ENCODE results near the gene PKNOX2.

PKNOX2 gene

DNA sequence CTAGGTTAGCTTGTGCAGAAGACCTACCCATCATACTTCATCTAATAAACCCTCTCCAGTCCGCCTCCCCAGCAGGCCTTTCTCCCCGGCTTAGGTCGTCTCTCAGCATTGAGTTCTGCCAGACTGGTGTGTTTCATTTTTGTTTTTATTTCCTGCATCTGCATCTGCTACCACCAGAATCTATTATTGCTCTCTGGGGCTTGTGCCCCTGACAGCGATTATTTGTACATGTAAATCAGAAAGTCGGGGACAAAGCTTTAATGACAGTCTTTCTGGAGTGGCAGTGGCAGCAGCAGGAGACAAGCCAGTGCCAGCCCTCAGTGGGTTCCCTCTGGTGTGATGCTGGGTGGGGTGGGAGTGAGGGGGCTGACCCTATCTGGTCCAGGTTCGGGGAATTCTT lies 127.5 kb downstream of the PKNOX2 start:
- H3K4me3 Mint-ChIP-seq = no peak overlapping the region
- no peak overlapping the region for H3K27ac Mint-ChIP-seq
- no peak for ATAC-seq
- no peak for DNase-seq
- no peaks in the 10 kb centered on the region for H3K9me3 Mint-ChIP-seq
- H3K4me1 Mint-ChIP-seq = no peaks in the 10 kb centered on the region
- H3K27me3 Mint-ChIP-seq = peaks cover 13% of the 10 kb centered on the region
- H3K36me3 Mint-ChIP-seq (ENCODE audit: low read depth) = no peaks in the 10 kb centered on the region

DNA sequence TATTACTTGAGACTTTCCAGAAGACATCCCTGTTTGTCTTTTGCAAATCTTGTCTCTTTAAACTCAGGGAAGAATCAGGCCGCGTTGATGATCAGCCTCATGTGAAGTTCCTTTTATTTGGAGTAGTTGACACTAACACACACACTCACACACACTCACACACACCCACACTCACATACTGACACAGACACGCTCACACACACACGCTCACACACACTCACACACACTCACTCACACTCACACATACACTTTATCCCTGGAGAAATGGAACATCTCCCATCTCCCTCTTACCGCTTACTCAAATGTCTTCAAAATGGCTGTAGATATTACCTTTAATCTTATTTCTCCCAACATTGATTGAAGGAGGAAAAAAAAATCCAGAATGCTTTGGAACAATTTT lies 129.0 kb downstream of the PKNOX2 start:
- Mint-ChIP-seq H3K4me1 (no peaks in the 10 kb centered on the region), H3K27ac (no peak overlapping the region), H3K36me3 (ENCODE audit: low read depth) (no peaks in the 10 kb centered on the region), H3K9me3 (no peaks in the 10 kb centered on the region), H3K4me3 (no peak overlapping the region), H3K27me3 (peaks cover 13% of the 10 kb centered on the region)
- no peak for ATAC-seq
- DNase-seq = no peak

DNA sequence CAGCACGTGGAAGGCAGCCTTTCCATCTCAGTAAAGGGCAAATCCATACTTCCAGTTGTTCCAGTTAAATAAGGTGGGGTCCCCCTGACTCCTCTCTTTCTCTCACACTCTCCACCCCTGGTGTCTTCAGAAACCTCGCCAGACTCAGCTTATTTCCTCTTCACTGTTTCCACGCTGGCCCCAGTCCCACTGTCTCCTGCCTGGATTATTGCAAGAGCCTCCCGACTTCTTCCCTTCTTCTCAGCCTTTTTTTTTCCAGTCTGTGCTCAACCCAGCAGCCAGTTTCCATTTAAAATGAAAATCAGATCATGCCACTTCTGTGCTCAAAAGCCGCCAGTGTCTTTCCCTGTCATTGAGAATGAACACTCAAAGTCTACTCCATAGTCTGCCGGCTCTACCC lies 131.4 kb downstream of the PKNOX2 start:
- no peaks in the 10 kb centered on the region for H3K36me3 Mint-ChIP-seq (ENCODE audit: low read depth)
- ATAC-seq (no peak), DNase-seq (no peak)
- H3K4me1 Mint-ChIP-seq = no peaks in the 10 kb centered on the region
- no peak overlapping the region for H3K27ac Mint-ChIP-seq
- no peak overlapping the region for H3K4me3 Mint-ChIP-seq
- no peaks in the 10 kb centered on the region for H3K9me3 Mint-ChIP-seq
- H3K27me3 Mint-ChIP-seq = peaks cover 7% of the 10 kb centered on the region

DNA sequence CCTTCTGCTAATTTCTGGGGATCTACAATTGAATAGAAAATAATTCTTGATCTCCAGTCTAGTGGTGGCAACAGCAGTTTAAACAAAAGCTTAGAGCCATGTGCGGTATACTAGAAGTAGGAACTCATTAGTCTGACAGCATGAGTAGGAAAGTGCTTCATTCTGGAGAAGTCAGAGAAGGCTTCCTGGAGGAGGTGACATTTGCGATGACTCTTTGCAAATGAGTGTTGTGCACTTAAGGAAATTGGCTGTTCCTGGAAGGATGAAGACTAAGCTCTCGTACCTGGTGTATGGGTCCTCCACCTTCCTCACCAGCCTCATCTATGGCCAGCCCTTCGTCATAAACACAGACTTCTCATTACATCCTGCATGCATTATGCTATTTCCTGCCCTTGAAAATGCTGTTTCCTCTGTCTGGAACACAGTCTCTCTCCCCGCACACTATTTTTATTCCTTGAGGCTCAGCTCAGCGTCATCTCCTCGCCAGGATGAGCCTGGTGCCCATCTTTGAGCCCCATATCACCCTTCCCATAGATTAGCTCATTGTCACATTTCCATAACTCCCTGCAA lies 132.9 kb downstream of the PKNOX2 start:
- H3K27me3 Mint-ChIP-seq = peaks cover 7% of the 10 kb centered on the region
- no peaks in the 10 kb centered on the region for H3K36me3 Mint-ChIP-seq (ENCODE audit: low read depth)
- ATAC-seq = no peak
- DNase-seq = no peak
- H3K4me1 Mint-ChIP-seq = no peaks in the 10 kb centered on the region
- no peaks in the 10 kb centered on the region for H3K9me3 Mint-ChIP-seq
- H3K27ac Mint-ChIP-seq = no peak overlapping the region
- H3K4me3 Mint-ChIP-seq = no peak overlapping the region

DNA sequence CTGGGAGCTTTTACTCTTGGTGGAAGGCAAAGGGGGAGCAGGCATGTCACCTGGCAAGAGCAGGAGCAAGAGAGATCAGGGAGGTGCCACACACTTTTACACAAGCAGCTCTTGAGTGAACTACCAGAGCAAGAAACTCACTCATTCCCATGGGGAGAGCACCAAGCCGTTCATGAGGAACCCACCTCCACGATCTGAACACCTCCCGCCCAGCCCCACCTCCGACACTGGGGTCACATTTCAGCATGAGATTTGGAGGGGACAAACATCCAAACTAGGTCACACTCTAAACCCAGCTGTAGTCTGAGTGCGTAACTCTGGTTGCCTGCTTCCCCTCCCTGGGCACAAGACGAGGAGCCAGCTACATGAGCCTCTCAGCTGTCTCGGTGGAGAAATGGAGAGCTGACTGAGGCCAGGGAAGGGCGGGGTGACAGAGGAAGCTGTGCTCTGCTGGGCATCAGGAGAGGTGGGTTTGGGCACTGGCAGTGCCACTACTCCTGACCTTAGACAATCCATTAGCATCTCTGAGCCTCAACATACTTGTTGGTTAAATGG lies 134.6 kb downstream of the PKNOX2 start:
- H3K4me3 Mint-ChIP-seq = no peak overlapping the region
- H3K27ac Mint-ChIP-seq = no peak overlapping the region
- H3K36me3 Mint-ChIP-seq (ENCODE audit: low read depth) = no peaks in the 10 kb centered on the region
- H3K9me3 Mint-ChIP-seq = no peaks in the 10 kb centered on the region
- no peaks in the 10 kb centered on the region for H3K4me1 Mint-ChIP-seq
- no peak for ATAC-seq
- no peak for DNase-seq
- peaks cover 5% of the 10 kb centered on the region for H3K27me3 Mint-ChIP-seq

DNA sequence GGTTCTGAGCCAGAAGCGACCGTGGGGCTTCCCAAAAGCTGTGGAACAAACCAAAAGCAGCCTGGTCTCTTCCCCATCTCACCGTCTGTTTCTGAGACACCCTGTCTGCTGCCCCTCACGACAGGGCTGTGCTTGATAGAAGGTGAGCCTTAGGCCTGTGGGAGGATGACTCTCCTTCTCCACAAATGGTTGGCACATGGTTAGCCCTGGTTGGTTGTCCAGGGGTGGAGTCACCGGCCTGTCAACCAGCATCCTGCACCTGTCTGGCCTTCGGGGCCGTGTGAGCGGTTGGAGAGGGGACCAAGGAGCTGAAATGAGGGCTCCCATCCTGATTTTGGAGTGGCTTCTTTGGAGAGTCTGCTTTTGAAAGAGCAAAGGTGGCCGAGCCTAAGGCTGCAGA lies 135.3 kb downstream of the PKNOX2 start:
- DNase-seq (no peak), ATAC-seq (no peak)
- no peak overlapping the region for H3K27ac Mint-ChIP-seq
- no peak overlapping the region for H3K4me3 Mint-ChIP-seq
- H3K4me1 Mint-ChIP-seq = no peaks in the 10 kb centered on the region
- H3K27me3 Mint-ChIP-seq = peaks cover 5% of the 10 kb centered on the region
- no peaks in the 10 kb centered on the region for H3K36me3 Mint-ChIP-seq (ENCODE audit: low read depth)
- no peaks in the 10 kb centered on the region for H3K9me3 Mint-ChIP-seq

DNA sequence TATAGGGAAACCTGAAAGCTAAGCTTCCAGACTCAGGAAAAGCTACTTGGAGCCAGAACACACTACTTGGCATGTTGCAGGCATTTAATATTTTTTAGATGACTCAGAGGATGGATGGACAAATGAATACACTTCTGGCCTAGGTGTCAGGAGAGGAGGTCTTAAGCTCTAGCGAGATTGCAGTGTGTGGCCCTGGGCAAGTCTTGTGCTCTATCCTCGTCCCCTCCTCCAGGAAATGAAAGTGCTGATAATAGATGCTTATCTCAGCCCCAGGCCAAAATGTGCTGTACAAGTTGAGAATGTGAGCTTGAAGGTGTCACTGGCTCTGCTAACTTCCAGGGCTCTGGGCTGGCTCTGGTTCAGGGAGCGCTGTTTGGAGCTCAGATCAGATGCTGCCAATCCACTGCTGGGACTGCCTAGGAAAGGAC lies 136.3 kb downstream of the PKNOX2 start:
- DNase-seq (no peak), ATAC-seq (no peak)
- no peak overlapping the region for H3K27ac Mint-ChIP-seq
- H3K4me1 Mint-ChIP-seq = no peaks in the 10 kb centered on the region
- H3K36me3 Mint-ChIP-seq (ENCODE audit: low read depth) = no peaks in the 10 kb centered on the region
- H3K4me3 Mint-ChIP-seq = no peak overlapping the region
- H3K9me3 Mint-ChIP-seq = no peaks in the 10 kb centered on the region
- H3K27me3 Mint-ChIP-seq = peaks cover 5% of the 10 kb centered on the region

DNA sequence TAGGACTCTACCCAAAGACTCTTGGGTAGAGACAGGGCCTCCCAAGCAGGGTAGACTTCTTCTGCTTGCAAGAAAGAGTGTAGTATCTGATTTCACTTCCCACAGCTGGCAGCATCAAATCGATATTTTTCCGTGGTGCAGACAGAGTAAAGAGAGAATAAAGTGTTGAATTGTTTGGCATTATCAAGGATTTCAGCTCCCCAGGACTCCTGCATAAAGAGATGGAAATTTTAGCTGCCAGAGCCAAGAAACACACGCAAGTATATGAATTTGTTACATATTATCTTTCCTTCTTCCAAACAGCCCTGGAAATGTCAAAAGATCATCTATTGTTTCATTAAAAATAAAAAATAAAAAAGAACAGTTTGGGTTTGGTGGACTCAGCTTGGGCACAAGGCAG lies 136.8 kb downstream of the PKNOX2 start:
- no peaks in the 10 kb centered on the region for H3K4me1 Mint-ChIP-seq
- DNase-seq = no peak
- H3K9me3 Mint-ChIP-seq = no peaks in the 10 kb centered on the region
- H3K36me3 Mint-ChIP-seq (ENCODE audit: low read depth) = no peaks in the 10 kb centered on the region
- H3K27ac Mint-ChIP-seq = no peak overlapping the region
- no peak for ATAC-seq
- H3K4me3 Mint-ChIP-seq = no peak overlapping the region
- peaks cover under 1% of the 10 kb centered on the region for H3K27me3 Mint-ChIP-seq

DNA sequence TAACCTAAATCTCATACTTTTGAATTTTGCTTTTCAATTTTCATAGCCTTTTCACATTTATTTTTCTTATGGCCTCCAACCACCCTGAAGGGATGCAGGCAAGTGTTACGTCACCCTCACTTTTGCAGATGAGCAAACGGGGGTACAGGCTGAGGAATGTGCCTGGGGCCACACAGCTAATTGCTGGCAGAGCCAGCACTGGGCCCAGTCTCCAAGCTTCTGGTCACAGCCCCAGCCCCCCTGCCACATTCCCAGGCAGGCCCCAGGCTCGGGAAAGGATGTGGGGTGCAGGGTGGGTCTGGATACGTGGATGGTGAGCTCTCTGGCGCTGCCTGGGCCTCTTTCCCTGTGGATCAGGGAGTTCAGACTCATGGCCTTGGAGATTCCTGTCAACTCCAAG lies 138.6 kb downstream of the PKNOX2 start:
- Mint-ChIP-seq H3K4me1 (no peaks in the 10 kb centered on the region), H3K36me3 (ENCODE audit: low read depth) (no peaks in the 10 kb centered on the region), H3K27me3 (peaks cover 3% of the 10 kb centered on the region), H3K27ac (no peak overlapping the region), H3K9me3 (no peaks in the 10 kb centered on the region), H3K4me3 (no peak overlapping the region)
- no peak for ATAC-seq
- no peak for DNase-seq

DNA sequence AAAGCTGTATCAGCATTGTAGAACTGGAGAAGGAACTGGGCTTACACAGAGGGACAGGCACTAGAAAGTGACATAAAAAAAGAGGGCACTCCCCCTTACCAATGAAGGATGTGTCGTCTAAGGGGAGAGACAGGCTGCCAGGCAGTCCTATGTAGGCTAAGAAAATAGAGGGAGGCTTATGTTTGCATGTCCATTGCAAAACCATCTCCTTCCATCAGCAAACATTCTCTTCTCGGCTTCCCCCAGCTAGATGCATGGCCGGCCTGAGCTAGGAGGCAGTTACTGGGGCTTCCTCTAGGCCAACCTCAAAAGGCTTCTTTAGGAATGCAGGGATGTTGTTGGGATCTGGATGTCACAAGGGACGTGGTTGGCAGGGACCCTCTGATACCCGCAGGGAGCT lies 139.1 kb downstream of the PKNOX2 start:
- Mint-ChIP-seq H3K27ac (no peak overlapping the region), H3K4me3 (no peak overlapping the region), H3K4me1 (no peaks in the 10 kb centered on the region), H3K27me3 (peaks cover 3% of the 10 kb centered on the region), H3K36me3 (ENCODE audit: low read depth) (no peaks in the 10 kb centered on the region), H3K9me3 (no peaks in the 10 kb centered on the region)
- ATAC-seq (no peak), DNase-seq (no peak)

DNA sequence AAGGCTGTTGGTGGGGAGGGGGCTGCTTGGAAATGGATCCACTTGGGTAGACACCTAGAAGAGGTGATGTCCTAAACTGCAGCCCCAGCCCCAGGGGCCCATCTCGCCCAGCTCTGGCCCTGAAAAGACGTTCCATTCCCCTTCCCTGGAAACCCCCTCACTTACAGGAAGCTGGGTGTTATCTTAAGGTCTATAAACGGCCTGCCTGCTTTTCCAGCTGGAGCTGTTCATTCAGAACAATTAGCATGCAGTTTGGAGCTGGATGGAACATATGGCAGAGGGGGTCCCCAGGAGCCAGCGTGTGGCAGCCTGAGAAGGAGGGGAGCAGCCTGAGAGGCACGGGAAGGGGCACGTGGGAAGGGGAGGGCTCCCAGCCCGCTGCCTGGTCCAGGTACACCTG lies 139.6 kb downstream of the PKNOX2 start:
- H3K27me3 Mint-ChIP-seq = peaks cover 7% of the 10 kb centered on the region
- H3K36me3 Mint-ChIP-seq (ENCODE audit: low read depth) = no peaks in the 10 kb centered on the region
- H3K27ac Mint-ChIP-seq = no peak overlapping the region
- ATAC-seq (no peak), DNase-seq (no peak)
- no peak overlapping the region for H3K4me3 Mint-ChIP-seq
- H3K4me1 Mint-ChIP-seq = no peaks in the 10 kb centered on the region
- H3K9me3 Mint-ChIP-seq = no peaks in the 10 kb centered on the region

DNA sequence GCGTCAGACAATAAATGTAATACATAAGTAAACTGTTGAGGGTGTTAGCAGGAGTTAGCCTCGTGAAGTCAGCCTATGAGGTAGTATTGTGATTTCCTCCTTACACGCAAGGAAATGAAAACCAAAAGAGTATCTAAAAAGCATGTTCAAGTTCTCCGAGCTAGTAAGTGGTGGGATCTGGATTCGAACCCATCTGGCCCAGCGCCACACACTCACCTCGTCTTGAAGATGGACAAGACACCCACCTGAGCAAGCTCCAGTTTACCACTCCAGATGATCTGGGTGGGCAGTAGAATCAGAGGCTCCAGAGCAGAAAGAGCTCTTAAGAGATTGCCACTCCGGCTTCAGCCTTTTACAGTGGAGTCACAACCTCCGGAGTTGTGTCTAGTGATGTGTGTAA lies 140.3 kb downstream of the PKNOX2 start:
- no peak for DNase-seq
- Mint-ChIP-seq H3K27ac (no peak overlapping the region), H3K4me1 (no peaks in the 10 kb centered on the region), H3K27me3 (peaks cover 10% of the 10 kb centered on the region), H3K4me3 (no peak overlapping the region), H3K9me3 (no peaks in the 10 kb centered on the region), H3K36me3 (ENCODE audit: low read depth) (no peaks in the 10 kb centered on the region)
- ATAC-seq = no peak

DNA sequence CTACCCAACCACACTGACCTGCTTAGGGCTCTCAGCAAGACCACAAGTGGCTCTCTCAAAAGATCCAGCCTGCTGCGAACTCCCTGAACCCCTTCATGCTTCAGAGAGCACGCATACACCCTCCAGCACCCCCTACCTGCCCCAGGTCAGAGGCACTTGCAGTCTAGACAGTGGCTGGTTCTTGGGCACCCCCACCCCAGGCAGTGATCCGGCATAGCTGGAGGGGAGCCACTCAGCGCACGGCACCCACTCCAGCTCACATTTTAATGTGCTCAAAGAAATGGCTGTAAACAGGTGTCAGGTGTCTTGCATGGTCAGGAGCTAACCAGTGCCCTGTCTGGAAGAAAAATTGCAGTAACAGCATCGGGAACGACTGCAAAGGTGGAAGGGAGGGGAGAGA lies 140.8 kb downstream of the PKNOX2 start:
- Mint-ChIP-seq H3K27ac (no peak overlapping the region), H3K9me3 (no peaks in the 10 kb centered on the region), H3K36me3 (ENCODE audit: low read depth) (no peaks in the 10 kb centered on the region), H3K4me1 (no peaks in the 10 kb centered on the region), H3K4me3 (no peak overlapping the region), H3K27me3 (peaks cover 10% of the 10 kb centered on the region)
- no peak for ATAC-seq
- no peak for DNase-seq

DNA sequence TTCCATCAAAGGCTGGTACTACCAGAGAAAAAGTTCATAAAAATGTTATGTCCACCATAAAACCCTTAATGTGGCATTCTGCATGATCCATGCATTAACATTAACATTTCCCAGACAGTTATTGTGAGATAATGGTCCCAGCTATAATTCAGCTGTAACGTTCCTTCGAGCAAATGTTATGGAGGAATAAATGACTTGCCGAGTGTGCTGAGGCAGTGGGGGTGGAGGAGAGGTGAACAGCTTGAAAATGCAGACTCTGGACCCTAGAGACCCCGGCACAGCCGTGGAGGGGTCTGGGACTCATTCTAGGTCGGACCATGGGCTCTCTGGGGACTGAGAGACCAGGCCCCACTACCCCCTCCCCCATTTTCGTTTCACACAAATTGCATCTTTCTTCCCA lies 141.9 kb downstream of the PKNOX2 start:
- Mint-ChIP-seq H3K9me3 (no peaks in the 10 kb centered on the region), H3K27ac (no peak overlapping the region), H3K27me3 (peaks cover 10% of the 10 kb centered on the region), H3K4me3 (no peak overlapping the region), H3K4me1 (no peaks in the 10 kb centered on the region), H3K36me3 (ENCODE audit: low read depth) (no peaks in the 10 kb centered on the region)
- ATAC-seq (no peak), DNase-seq (no peak)

DNA sequence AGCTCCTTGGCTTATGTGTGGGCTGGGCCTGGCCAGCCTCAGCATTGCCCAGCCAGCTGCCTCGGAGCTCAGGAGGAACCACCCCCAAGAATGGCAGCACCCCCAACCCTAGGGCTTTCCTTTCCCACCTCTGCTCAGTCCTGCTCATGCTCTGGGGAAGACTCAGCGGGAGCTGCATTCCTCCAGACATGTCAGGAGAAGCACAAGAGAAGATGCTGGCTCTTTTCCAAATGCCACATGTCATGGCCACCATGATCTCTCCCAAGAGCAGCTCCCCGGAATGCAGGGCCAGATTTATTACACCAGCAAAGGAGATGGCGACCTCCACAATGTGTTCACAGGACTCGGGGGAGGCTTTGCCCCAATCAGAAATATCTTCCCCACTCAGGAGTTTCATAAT lies 143.7 kb downstream of the PKNOX2 start:
- no peaks in the 10 kb centered on the region for H3K36me3 Mint-ChIP-seq (ENCODE audit: low read depth)
- no peaks in the 10 kb centered on the region for H3K9me3 Mint-ChIP-seq
- no peaks in the 10 kb centered on the region for H3K4me1 Mint-ChIP-seq
- no peak overlapping the region for H3K4me3 Mint-ChIP-seq
- peaks cover 17% of the 10 kb centered on the region for H3K27me3 Mint-ChIP-seq
- ATAC-seq (no peak), DNase-seq (no peak)
- H3K27ac Mint-ChIP-seq = no peak overlapping the region

DNA sequence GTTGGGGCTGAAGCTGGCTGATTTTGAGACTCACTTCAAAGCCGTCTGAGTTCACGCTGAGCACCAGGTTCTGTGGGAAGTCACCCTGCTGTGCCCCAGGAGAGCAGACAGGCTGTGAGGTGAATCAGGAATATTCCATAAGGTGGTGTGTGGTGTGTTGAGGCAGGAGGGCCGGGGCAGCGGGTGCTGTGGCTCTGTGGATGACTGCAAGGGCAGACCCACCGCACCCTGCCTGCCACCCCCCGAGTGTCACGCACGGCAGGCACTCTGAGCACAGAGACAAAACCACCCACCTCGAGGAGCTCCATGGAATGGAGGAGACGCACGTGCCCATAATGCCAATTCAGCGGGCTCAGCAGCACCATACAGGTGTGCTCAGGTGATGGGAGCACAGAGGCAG lies 147.8 kb downstream of the PKNOX2 start:
- Mint-ChIP-seq H3K9me3 (no peaks in the 10 kb centered on the region), H3K4me1 (no peaks in the 10 kb centered on the region), H3K4me3 (no peak overlapping the region), H3K27me3 (peaks cover 16% of the 10 kb centered on the region), H3K36me3 (ENCODE audit: low read depth) (no peaks in the 10 kb centered on the region), H3K27ac (no peak overlapping the region)
- no peak for DNase-seq
- no peak for ATAC-seq
